NCI-H128 (cell line): ENCODE results near the gene TAF3.

Experiments
- DNase-seq: peaks from one replicate; lab custom pipeline; 2025; ENCODE audit not compliant: unreplicated experiment; lab: John Stamatoyannopoulos, UW

Gene TAF3

GRCh38 chr10:7962592-7962991, 144.3 kb downstream of the TAF3 start:
- DNase-seq = no peak

GRCh38 chr10:7965457-7965856, 147.2 kb downstream of the TAF3 start:
- no peak for DNase-seq

- DNase-seq = no peak
Measured at GRCh38 chr10:7967035-7967434, 148.7 kb downstream of the TAF3 start.

GRCh38 chr10:7968510-7969112, 150.3 kb downstream of the TAF3 start:
- no peak for DNase-seq

- DNase-seq = no peak
Measured at GRCh38 chr10:7969623-7970022, 151.3 kb downstream of the TAF3 start.

GRCh38 chr10:7971949-7972348, 153.6 kb downstream of the TAF3 start:
- no peak for DNase-seq

GRCh38 chr10:7972367-7972766, 154.1 kb downstream of the TAF3 start:
- no peak for DNase-seq

GRCh38 chr10:7980196-7980595, 161.9 kb downstream of the TAF3 start:
- no peak for DNase-seq

- no peak for DNase-seq
Measured at GRCh38 chr10:7982727-7983126, 164.4 kb downstream of the TAF3 start.

GRCh38 chr10:7984325-7984724, 166.0 kb downstream of the TAF3 start:
- DNase-seq = no peak

GRCh38 chr10:7984896-7985295, 166.6 kb downstream of the TAF3 start:
- DNase-seq = no peak

- no peak for DNase-seq
Measured at GRCh38 chr10:7986851-7987250, 168.5 kb downstream of the TAF3 start.

GRCh38 chr10:7988989-7989388, 170.7 kb downstream of the TAF3 start:
- DNase-seq = no peak

- no peak for DNase-seq
Measured at GRCh38 chr10:7998831-7999230, 180.5 kb downstream of the TAF3 start.

GRCh38 chr10:8004469-8005000, 186.2 kb downstream of the TAF3 start:
- DNase-seq = no peak

GRCh38 chr10:8006274-8006999, 188.1 kb downstream of the TAF3 start:
- no peak for DNase-seq

- no peak for DNase-seq
Measured at GRCh38 chr10:8009031-8009430, 190.7 kb downstream of the TAF3 start.

- no peak for DNase-seq
Measured at GRCh38 chr10:8013006-8013405, 194.7 kb downstream of the TAF3 start.

- DNase-seq = no peak
Measured at GRCh38 chr10:8013619-8014018, 195.3 kb downstream of the TAF3 start.

GRCh38 chr10:8014649-8015048, 196.3 kb downstream of the TAF3 start:
- no peak for DNase-seq

GRCh38 chr10:8017277-8017676, 199.0 kb downstream of the TAF3 start:
- DNase-seq = no peak

GRCh38 chr10:8023321-8023720, 205.0 kb downstream of the TAF3 start:
- DNase-seq = no peak

- DNase-seq = no peak
Measured at GRCh38 chr10:8023851-8024250, 205.5 kb downstream of the TAF3 start.
